Measurements from ENCODE around the gene NCS1. TPM values are rescaled to one million over a fixed set of nuclear protein-coding genes. Genes with fewer than 3 reads are reported as not detected.

Gene NCS1
- total RNA-seq, 1 donor from 2014 or later: 126 TPM

GRCh38 chr9:130208600-130209347 lies 36.6 kb downstream of the NCS1 start:
- peak overlapping the region; percentile 53 for H3K27ac Mint-ChIP-seq (ENCODE audit: unreplicated experiment)
- peak overlapping the region; percentile 31 for H3K4me2 ChIP-seq (ENCODE audit: low read length)
- no peak overlapping the region for H3K9ac ChIP-seq (ENCODE audit: low read length)
- peaks cover 4% of the 10 kb centered on the region for H3K4me1 Mint-ChIP-seq (ENCODE audit: low read depth, unreplicated experiment)
- TF ChIP-seq EZH2 (IDR thresholded peaks at IDR 0.05; ENCODE audit: insufficient read depth, low read length) (no peak), CTCF (IDR thresholded peaks at IDR 0.05; ENCODE audit: insufficient read depth, low read depth, low read length) (no peak)
- H3K27ac ChIP-seq (ENCODE audit: low read depth, low read length): no peak overlapping the region
- no peak overlapping the region for H2AFZ ChIP-seq (ENCODE audit: low read depth, low read length)
- no peaks in the 10 kb centered on the region for H3K27me3 ChIP-seq (ENCODE audit: insufficient read depth, low read length)
- no peaks in the 10 kb centered on the region for H3K9me3 ChIP-seq (ENCODE audit: insufficient read depth, low read depth, low read length)
- H3K9me3 Mint-ChIP-seq (ENCODE audit: unreplicated experiment): no peaks in the 10 kb centered on the region
- peak overlapping the region; percentile 45 for H3K4me3 Mint-ChIP-seq (ENCODE audit: unreplicated experiment)
- DNase-seq (ENCODE audit: low read depth) (no peak), FAIRE-seq (no peak)
- peaks cover 5% of the 10 kb centered on the region for H3K4me1 ChIP-seq (ENCODE audit: insufficient read depth, low read length)
- peaks cover 19% of the 10 kb centered on the region for H3K36me3 Mint-ChIP-seq (ENCODE audit: low read depth, unreplicated experiment)
- H3K4me3 ChIP-seq (ENCODE audit: insufficient read depth, low read depth, low read length): no peak overlapping the region
- no peaks in the 10 kb centered on the region for H3K36me3 ChIP-seq (ENCODE audit: insufficient read depth, low read length)
- peaks cover 76% of the 10 kb centered on the region for H4K20me1 ChIP-seq (ENCODE audit: insufficient read depth, low read length)
- H3K27me3 Mint-ChIP-seq (ENCODE audit: low read depth, unreplicated experiment): no peaks in the 10 kb centered on the region
- peaks cover 50% of the 10 kb centered on the region for H3K79me2 ChIP-seq (ENCODE audit: insufficient read depth, low read length)

GRCh38 chr9:130209422-130209821 lies 37.2 kb downstream of the NCS1 start:
- DNase-seq (ENCODE audit: low read depth): no peak
- no peak overlapping the region for H3K27ac ChIP-seq (ENCODE audit: low read depth, low read length)
- peaks cover 79% of the 10 kb centered on the region for H4K20me1 ChIP-seq (ENCODE audit: insufficient read depth, low read length)
- H3K4me1 ChIP-seq (ENCODE audit: insufficient read depth, low read length): peaks cover 5% of the 10 kb centered on the region
- no peaks in the 10 kb centered on the region for H3K27me3 Mint-ChIP-seq (ENCODE audit: low read depth, unreplicated experiment)
- no peaks in the 10 kb centered on the region for H3K9me3 Mint-ChIP-seq (ENCODE audit: unreplicated experiment)
- H3K79me2 ChIP-seq (ENCODE audit: insufficient read depth, low read length): peaks cover 52% of the 10 kb centered on the region
- peak overlapping the region; percentile 31 for H3K4me2 ChIP-seq (ENCODE audit: low read length)
- no peak overlapping the region for H3K9ac ChIP-seq (ENCODE audit: low read length)
- FAIRE-seq: no peak
- H3K4me3 Mint-ChIP-seq (ENCODE audit: unreplicated experiment): peak overlapping the region; percentile 45
- no peak overlapping the region for H3K4me3 ChIP-seq (ENCODE audit: insufficient read depth, low read depth, low read length)
- H3K36me3 ChIP-seq (ENCODE audit: insufficient read depth, low read length): no peaks in the 10 kb centered on the region
- no peaks in the 10 kb centered on the region for H3K27me3 ChIP-seq (ENCODE audit: insufficient read depth, low read length)
- TF ChIP-seq EZH2 (IDR thresholded peaks at IDR 0.05; ENCODE audit: insufficient read depth, low read length) (no peak), CTCF (IDR thresholded peaks at IDR 0.05; ENCODE audit: insufficient read depth, low read depth, low read length) (no peak)
- H3K9me3 ChIP-seq (ENCODE audit: insufficient read depth, low read depth, low read length): no peaks in the 10 kb centered on the region
- peak overlapping the region; percentile 53 for H3K27ac Mint-ChIP-seq (ENCODE audit: unreplicated experiment)
- peaks cover 22% of the 10 kb centered on the region for H3K36me3 Mint-ChIP-seq (ENCODE audit: low read depth, unreplicated experiment)
- H2AFZ ChIP-seq (ENCODE audit: low read depth, low read length): no peak overlapping the region
- peaks cover 10% of the 10 kb centered on the region for H3K4me1 Mint-ChIP-seq (ENCODE audit: low read depth, unreplicated experiment)

Measured in astrocyte (in vitro differentiated cells and primary cell).